Lung (tissue), 12 donors: ENCODE measurements around the gene DDX1. TPM values are rescaled to one million over a fixed set of nuclear protein-coding genes. Genes with fewer than 3 reads are reported as not detected.

ENCODE experiments used
- ATAC-seq: fragments of 200-7000 bp; cut with Tn5 transposase; one replicate; pipeline ENCODE4 v1.9.1; 2020; ENCODE audit warnings: moderate number of reproducible peaks; ENCODE audit not compliant: insufficient read depth, low FRiP score
- DNase-seq, 3 donors: peaks; one replicate each; pipeline ENCODE4 v3.0.0-alpha.2; 2013 to 2017
- H3K27ac ChIP-seq, 2 donors: one replicate each; pipeline ENCODE4 v1.5.1; 2013; ENCODE audit warnings: mild to moderate bottlenecking in 2 of 2, moderate library complexity in 2 of 2, control low read depth in 1 of 2, inconsistent platforms in 1 of 2, low read depth in 1 of 2, low read length in 1 of 2
- H3K27me3 ChIP-seq, 3 donors: one replicate each; pipeline ENCODE4 v1.5.1; 2013; ENCODE audit warnings: low read length in 2 of 3; ENCODE audit not compliant: control insufficient read depth in 3 of 3, insufficient read depth in 3 of 3
- H3K36me3 ChIP-seq, 4 donors: one replicate each; pipeline ENCODE4 v1.5.1; 2013; ENCODE audit warnings: low read length in 4 of 4, mild to moderate bottlenecking in 1 of 4, moderate library complexity in 1 of 4; ENCODE audit not compliant: control insufficient read depth in 4 of 4, insufficient read depth in 4 of 4
- H3K4me1 ChIP-seq, 5 donors: one replicate each; pipeline ENCODE4 v1.5.1; 2013; ENCODE audit warnings: low read length in 5 of 5, mild to moderate bottlenecking in 2 of 5, moderate library complexity in 1 of 5; ENCODE audit not compliant: control insufficient read depth in 5 of 5, insufficient read depth in 5 of 5
- H3K4me3 ChIP-seq: one replicate; pipeline ENCODE4 v1.5.1; 2013; ENCODE audit warnings: mild to moderate bottlenecking, control low read depth, moderate library complexity
- H3K9ac ChIP-seq, 2 donors: one replicate each; pipeline ENCODE4 v1.5.1; 2013; ENCODE audit warnings: low read length in 2 of 2, control low read depth in 1 of 2; ENCODE audit not compliant: insufficient read depth in 1 of 2
- H3K9me3 ChIP-seq, 4 donors: one replicate each; pipeline ENCODE4 v1.5.1; 2013; ENCODE audit warnings: low read length in 3 of 4, mild to moderate bottlenecking in 1 of 4, moderate library complexity in 1 of 4; ENCODE audit not compliant: control insufficient read depth in 4 of 4, insufficient read depth in 3 of 4
- CTCF ChIP-seq: IDR thresholded peaks from 2 replicates; pipeline ENCODE4 v1.5.1; 2012; ENCODE audit warnings: mild to moderate bottlenecking; ENCODE audit errors: control extremely low read depth, extremely low read depth
- WGBS, 2 donors: extraction: QIAGEN DNeasy Blood & Tissue Kit; methylation state at CpG; one replicate each; pipeline ENCODE4 v1.1.7; 2013; 5-methylcytosine and 5-hydroxymethylcytosine counted together
- polyA plus RNA-seq, 2 donors: library from polyadenylated mRNA; stranded (reverse); fragments of 200-250 nt; gene quantifications; one replicate each; pipeline ENCODE4 v1.2.1, GENCODE V29; 2013
- total RNA-seq, 2 donors: library from RNA; depleted of rRNA in 1 of 2; stranded (reverse); fragments of >200 nt in 1 of 2; gene quantifications; one replicate each; pipeline ENCODE4 v1.2.1, GENCODE V29; 2014 to 2021
- donor health status: control.
- donor health status: control.
- donor health status: Bipolar disorder and iron deficiency.
- donor health status: healthy.
- donor health status: DM: yes; HTN: yes; CAD: no.

DDX1 gene
- total and polyA plus RNA-seq, 4 donors, result 53.7 to 85.2 (median 60.5) TPM

- H3K27me3 ChIP-seq, result no peaks in the 10 kb centered on the region
- no peak for ATAC-seq
- H3K9me3 ChIP-seq, result no peaks in the 10 kb centered on the region
- no peaks in the 10 kb centered on the region for H3K4me1 ChIP-seq
- H3K9ac ChIP-seq, result no peak overlapping the region
- peaks cover 19 to 47% (median 37%) of the 10 kb centered on the region in 4 donors for H3K36me3 ChIP-seq
- no peak overlapping the region for H3K4me3 ChIP-seq
- no peak for TF ChIP-seq CTCF
- H3K27ac ChIP-seq, result no peak overlapping the region
- WGBS, 2 donors, result 95 to 97% methylated on average over 3 of the region's 3 CpGs
- DNase-seq, result no peak
Measured at GRCh38 chr2:15622614-15623480, 31.2 kb downstream of the DDX1 start.

- no peak for ATAC-seq
- Histone ChIP-seq H3K27me3 (no peaks in the 10 kb centered on the region), H3K9me3 (no peaks in the 10 kb centered on the region), H3K27ac (no peak overlapping the region), H3K9ac (no peak overlapping the region), H3K4me3 (no peak overlapping the region), H3K4me1 (no peaks in the 10 kb centered on the region), H3K36me3 (peaks cover 16 to 47% (median 36%) of the 10 kb centered on the region in 4 donors)
- TF ChIP-seq CTCF, result no peak
- no peak for DNase-seq
- WGBS, 2 donors, result 98 to 99% methylated on average over 2 of the region's 2 CpGs
Measured at GRCh38 chr2:15623481-15623796, 31.8 kb downstream of the DDX1 start.

GRCh38 chr2:15623898-15624541 is 32.4 kb downstream of the DDX1 start:
- no peak for TF ChIP-seq CTCF
- peaks cover 0 to 3% (median 0%) of the 10 kb centered on the region in 5 donors for H3K4me1 ChIP-seq
- H3K9ac ChIP-seq, result no peak overlapping the region
- 74 to 95% methylated on average over 4 of the region's 4 CpGs for WGBS, 2 donors
- no peak overlapping the region for H3K27ac ChIP-seq
- no peaks in the 10 kb centered on the region for H3K27me3 ChIP-seq
- no peak for DNase-seq
- peaks cover 10 to 46% (median 32%) of the 10 kb centered on the region in 4 donors for H3K36me3 ChIP-seq
- no peak overlapping the region for H3K4me3 ChIP-seq
- no peaks in the 10 kb centered on the region for H3K9me3 ChIP-seq
- no peak for ATAC-seq
